Vagina (tissue), 2 donors: Measurements from ENCODE around the gene CHMP6. TPM values are rescaled to one million over a fixed set of nuclear protein-coding genes. Genes with fewer than 3 reads are reported as not detected.

Source experiments
- DNase-seq, 2 donors: peaks; one replicate each; pipeline ENCODE4 v3.0.0-alpha.2; 2017; ENCODE audit errors: extremely low spot score in 2 of 2
- H3K27ac ChIP-seq: fragments of 200-600 bp; sonication (generic); one replicate; pipeline ENCODE4 v1.5.1; 2019
- H3K27me3 ChIP-seq: fragments of 200-600 bp; sonication (generic); one replicate; pipeline ENCODE4 v1.5.1; 2019
- H3K36me3 ChIP-seq, 2 donors: fragments of 200-600 bp; sonication (generic); one replicate each; pipeline ENCODE4 v1.5.1; 2017 to 2019
- H3K4me1 ChIP-seq: fragments of 200-600 bp; sonication (generic); one replicate; pipeline ENCODE4 v1.5.1; 2019
- H3K4me3 ChIP-seq, 2 donors: fragments of 200-600 bp; sonication (generic); 1 replicate in 1 of 2; 2 replicates in 1 of 2; pipeline ENCODE4 v1.5.1; 2016 to 2019
- H3K9me3 ChIP-seq: fragments of 200-600 bp; sonication (generic); one replicate; pipeline ENCODE4 v1.5.1; 2019
- POLR2A ChIP-seq, 2 donors: fragments of 450-650 bp; IDR thresholded peaks; one replicate each; pipeline ENCODE4 v1.6.1; 2017; ENCODE audit warnings: antibody characterized with exemption in 2 of 2, mild to moderate bottlenecking in 2 of 2, moderate library complexity in 2 of 2
- POLR2AphosphoS5 ChIP-seq, 2 donors: sonication (generic); formaldehyde crosslinking; IDR thresholded peaks; one replicate each; pipeline ENCODE4 v1.9.0; 2017; ENCODE audit warnings: antibody characterized with exemption in 2 of 2, mild to moderate bottlenecking in 2 of 2, low read depth in 1 of 2; ENCODE audit not compliant: insufficient read depth in 1 of 2
- intact Hi-C: fragments of 100-400 bp; cut with DNase I; formaldehyde crosslinking; loops from one replicate; pipeline ENCODE4 v1.15.1; 2023
- total RNA-seq: library from RNA; depleted of rRNA; stranded (reverse); fragments of >200 nt; gene quantifications from one replicate; pipeline ENCODE4 v1.2.3, GENCODE V29; 2016
- TF ChIP-seq, protein P1 (sequence below), 3 experiments: fragments of 450-650 bp in 2 of 3; fragments of 200-600 bp in 1 of 3; sonication (generic) in 1 of 3; IDR thresholded peaks; one replicate each; pipeline ENCODE4 v1.5.1; 2017 to 2019; ENCODE audit warnings: antibody characterized with exemption in 3 of 3, mild to moderate bottlenecking in 2 of 3, moderate library complexity in 2 of 3

Gene CHMP6
- total RNA-seq, 1 donor from 2014 or later: 31.7 TPM

DNA sequence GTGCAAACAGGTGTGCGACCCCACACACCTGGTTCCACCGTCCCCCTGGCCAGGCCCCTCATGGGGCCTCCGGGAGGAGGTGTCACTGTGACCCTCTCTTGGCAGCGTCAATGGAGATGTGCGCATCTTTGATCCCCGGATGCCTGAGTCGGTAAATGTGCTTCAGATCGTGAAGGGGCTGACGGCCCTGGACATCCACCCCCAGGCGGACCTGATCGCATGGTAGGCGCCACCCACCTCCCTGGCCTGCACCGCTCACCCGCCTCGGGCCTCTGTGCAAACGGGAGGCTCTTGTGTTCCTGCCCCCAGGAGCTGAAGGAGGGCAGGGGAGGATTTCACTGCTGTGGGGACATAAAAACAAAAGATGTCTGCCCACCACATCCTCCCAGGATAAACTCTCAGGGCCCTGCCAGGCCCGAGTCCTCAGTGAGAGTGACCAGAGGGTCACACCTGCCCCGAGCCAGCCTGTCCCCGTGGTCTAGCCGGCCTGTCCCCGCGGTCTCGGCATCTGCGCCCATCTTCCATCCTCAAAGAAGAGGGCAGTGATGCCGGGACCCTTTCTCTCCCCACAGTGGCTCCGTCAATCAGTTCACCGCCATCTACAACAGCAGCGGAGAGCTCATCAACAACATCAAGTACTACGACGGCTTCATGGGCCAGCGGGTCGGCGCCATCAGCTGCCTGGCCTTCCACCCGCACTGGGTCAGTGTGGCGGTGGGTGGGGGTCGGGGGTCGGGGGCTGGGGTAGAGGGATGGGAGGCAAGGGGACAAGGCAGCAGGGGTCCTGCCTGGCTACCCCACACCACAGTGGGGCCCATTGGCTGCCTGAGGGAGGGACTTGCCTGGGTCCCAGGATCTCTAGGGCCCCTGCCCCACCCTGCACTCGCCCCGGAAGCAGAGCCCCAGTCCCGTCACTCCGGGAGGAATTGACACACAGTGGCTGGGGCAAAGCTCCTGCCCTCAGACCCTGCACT lies 29.0 kb upstream of the CHMP6 start:
- Histone ChIP-seq H3K36me3 (peaks cover 0 to 4% of the 10 kb centered on the region in 2 donors), H3K9me3 (no peaks in the 10 kb centered on the region), H3K27ac (peak overlapping the region; percentile 24), H3K4me3 (no peak overlapping the region), H3K27me3 (no peaks in the 10 kb centered on the region), H3K4me1 (peaks cover 19% of the 10 kb centered on the region)
- TF ChIP-seq POLR2AphosphoS5 (IDR thresholded peaks at IDR 0.05; ENCODE audit: insufficient read depth in 1 of 2, low read depth in 1 of 2): no peak
- TF ChIP-seq POLR2A (IDR thresholded peaks at IDR 0.05): no peak
- TF ChIP-seq, protein P1, sequence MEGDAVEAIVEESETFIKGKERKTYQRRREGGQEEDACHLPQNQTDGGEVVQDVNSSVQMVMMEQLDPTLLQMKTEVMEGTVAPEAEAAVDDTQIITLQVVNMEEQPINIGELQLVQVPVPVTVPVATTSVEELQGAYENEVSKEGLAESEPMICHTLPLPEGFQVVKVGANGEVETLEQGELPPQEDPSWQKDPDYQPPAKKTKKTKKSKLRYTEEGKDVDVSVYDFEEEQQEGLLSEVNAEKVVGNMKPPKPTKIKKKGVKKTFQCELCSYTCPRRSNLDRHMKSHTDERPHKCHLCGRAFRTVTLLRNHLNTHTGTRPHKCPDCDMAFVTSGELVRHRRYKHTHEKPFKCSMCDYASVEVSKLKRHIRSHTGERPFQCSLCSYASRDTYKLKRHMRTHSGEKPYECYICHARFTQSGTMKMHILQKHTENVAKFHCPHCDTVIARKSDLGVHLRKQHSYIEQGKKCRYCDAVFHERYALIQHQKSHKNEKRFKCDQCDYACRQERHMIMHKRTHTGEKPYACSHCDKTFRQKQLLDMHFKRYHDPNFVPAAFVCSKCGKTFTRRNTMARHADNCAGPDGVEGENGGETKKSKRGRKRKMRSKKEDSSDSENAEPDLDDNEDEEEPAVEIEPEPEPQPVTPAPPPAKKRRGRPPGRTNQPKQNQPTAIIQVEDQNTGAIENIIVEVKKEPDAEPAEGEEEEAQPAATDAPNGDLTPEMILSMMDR (IDR thresholded peaks at IDR 0.05): no peak
- no peak for DNase-seq
- intact Hi-C loops: no loop called here

DNA sequence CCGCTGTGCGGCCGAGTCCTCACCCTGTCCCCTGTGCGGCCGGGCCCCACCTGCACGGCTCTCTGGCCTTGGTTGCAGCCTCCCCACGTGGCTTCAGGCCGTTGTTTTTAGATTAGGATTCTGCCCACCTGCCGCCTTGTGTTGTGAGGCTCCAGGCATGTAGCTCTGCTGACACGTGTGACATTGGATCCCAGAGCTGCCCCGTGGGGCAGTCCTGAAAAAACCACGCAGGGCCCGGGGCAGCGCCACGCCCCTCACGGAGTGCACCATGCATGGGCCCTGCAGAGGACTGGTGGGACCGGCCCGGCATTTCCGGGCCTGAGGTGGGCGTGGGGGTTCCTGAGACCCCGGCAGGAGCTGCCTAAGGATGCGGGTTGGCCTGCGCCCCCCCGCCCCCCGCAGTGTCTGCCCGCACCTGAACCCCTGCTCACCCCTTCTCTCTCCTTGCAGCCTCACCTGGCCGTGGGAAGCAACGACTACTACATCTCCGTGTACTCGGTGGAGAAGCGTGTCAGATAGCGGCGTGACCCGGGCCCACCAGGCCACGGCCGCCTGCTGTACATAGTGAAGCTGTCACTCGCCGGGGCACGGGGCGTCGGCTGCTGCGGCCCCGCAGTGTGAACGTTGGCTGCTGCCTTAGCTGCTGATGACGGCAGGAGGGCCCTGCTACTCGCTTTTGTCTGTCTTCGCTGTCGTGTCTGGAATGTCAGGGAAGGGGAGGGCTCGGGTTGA lies 27.7 kb upstream of the CHMP6 start:
- H3K9me3 ChIP-seq: no peaks in the 10 kb centered on the region
- H3K36me3 ChIP-seq: peaks cover 0 to 4% of the 10 kb centered on the region in 2 donors
- no peak overlapping the region for H3K4me3 ChIP-seq
- H3K27me3 ChIP-seq: no peaks in the 10 kb centered on the region
- TF ChIP-seq POLR2A (IDR thresholded peaks at IDR 0.05) (no peak), POLR2AphosphoS5 (IDR thresholded peaks at IDR 0.05; ENCODE audit: insufficient read depth in 1 of 2, low read depth in 1 of 2) (no peak)
- TF ChIP-seq, protein P1 (IDR thresholded peaks at IDR 0.05): no peak
- H3K4me1 ChIP-seq: peaks cover 22% of the 10 kb centered on the region
- intact Hi-C loops: loop anchor here (2.0 kb wide), 1 partner anchor 19 kb away; no protein-coding TSS in a partner anchor
- H3K27ac ChIP-seq: no peak overlapping the region
- DNase-seq: no peak

DNA sequence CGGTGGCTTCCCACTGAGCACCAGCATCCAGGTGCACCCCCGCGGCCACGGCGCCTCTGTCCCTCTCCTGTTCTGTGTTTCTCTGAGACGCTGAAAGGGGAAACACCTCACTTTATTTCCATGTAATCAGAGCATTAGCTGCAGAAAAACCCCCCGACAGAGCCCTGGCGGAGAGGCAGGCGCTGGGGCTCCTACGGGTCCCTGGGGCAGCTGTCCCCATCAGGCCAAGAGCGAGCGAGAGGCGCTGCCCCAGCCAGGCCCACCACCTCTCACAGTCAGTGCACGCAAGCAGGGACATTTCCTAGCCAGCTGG lies 27.1 kb upstream of the CHMP6 start:
- no peak for DNase-seq
- Histone ChIP-seq H3K36me3 (peaks cover 0 to 4% of the 10 kb centered on the region in 2 donors), H3K27me3 (no peaks in the 10 kb centered on the region), H3K4me1 (peaks cover 22% of the 10 kb centered on the region), H3K4me3 (no peak overlapping the region), H3K27ac (no peak overlapping the region), H3K9me3 (no peaks in the 10 kb centered on the region)
- intact Hi-C loops: loop anchor here (2.0 kb wide), 1 partner anchor 20 kb away; no protein-coding TSS in a partner anchor
- TF ChIP-seq POLR2AphosphoS5 (IDR thresholded peaks at IDR 0.05; ENCODE audit: insufficient read depth in 1 of 2, low read depth in 1 of 2) (no peak), POLR2A (IDR thresholded peaks at IDR 0.05) (no peak)
- TF ChIP-seq, protein P1 (IDR thresholded peaks at IDR 0.05): no peak

DNA sequence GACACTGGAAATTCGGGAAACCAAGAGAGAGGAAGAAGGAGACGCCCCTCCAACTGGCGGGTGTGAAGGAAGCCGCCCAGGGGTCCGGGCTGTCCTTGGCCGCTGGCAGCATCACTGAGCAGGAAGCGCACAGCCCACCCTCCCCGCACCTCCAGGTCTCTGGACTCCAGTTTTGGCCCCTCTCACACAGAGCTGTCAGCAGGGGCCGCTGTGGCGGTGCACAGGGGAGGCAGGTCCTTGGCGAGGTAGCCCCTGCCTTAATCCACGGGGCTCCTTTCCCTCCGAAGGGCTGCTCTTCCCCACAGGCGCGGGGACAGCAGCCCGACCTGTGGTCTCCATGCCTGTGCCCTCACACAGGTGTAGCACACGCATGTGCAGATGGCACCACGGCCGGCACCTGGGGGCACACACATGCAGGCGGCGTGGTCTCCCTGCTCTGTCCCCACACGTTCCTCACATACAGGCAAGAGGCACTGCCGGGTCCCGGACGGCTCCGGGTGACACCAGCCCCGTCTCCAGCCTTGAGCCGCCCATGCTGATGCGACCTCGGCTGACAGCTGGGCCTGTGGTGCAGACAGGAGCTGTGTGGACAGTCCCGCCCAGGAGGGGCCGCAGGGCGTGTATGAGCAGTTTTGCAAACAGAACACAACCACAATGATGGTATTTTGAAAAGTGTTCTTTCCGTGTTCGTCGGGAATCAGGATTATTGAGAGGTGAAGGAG lies 26.6 kb upstream of the CHMP6 start:
- H3K4me1 ChIP-seq: peaks cover 22% of the 10 kb centered on the region
- no peaks in the 10 kb centered on the region for H3K27me3 ChIP-seq
- no peak for TF ChIP-seq POLR2A (IDR thresholded peaks at IDR 0.05)
- no peak for TF ChIP-seq POLR2AphosphoS5 (IDR thresholded peaks at IDR 0.05; ENCODE audit: insufficient read depth in 1 of 2, low read depth in 1 of 2)
- TF ChIP-seq, protein P1 (IDR thresholded peaks at IDR 0.05): no peak
- intact Hi-C loops: loop anchor here (2.0 kb wide), 1 partner anchor 20 kb away; no protein-coding TSS in a partner anchor
- no peaks in the 10 kb centered on the region for H3K9me3 ChIP-seq
- no peak overlapping the region for H3K4me3 ChIP-seq
- DNase-seq: no peak
- peaks cover 0 to 4% of the 10 kb centered on the region in 2 donors for H3K36me3 ChIP-seq
- H3K27ac ChIP-seq: no peak overlapping the region
